Gastrocnemius medialis (tissue), 4 donors: ENCODE measurements around the gene NKX3-2. TPM values are rescaled to one million over a fixed set of nuclear protein-coding genes. Genes with fewer than 3 reads are reported as not detected.

Source experiments
- ATAC-seq, 2 donors: fragments of 150-250 bp; one replicate each; pipeline ENCODE4 v1.9.1; 2016
- DNase-seq, 2 donors: peaks; one replicate each; pipeline ENCODE4 v3.0.0-alpha.2; 2019
- H3K27ac ChIP-seq, 4 donors: fragments of 200-600 bp; sonication (generic); 1 replicate in 1 of 4; 2 replicates in 3 of 4; pipeline ENCODE4 v1.5.1; 2016 to 2018; ENCODE audit warnings: mild to moderate bottlenecking in 2 of 4, moderate library complexity in 1 of 4
- H3K27me3 ChIP-seq, 3 donors: fragments of 200-600 bp; sonication (generic) in 2 of 3; 1 replicate in 1 of 3; 2 replicates in 2 of 3; pipeline versions ENCODE4 v1.5.1 to v1.6.0; 2016 to 2019; ENCODE audit warnings: mild to moderate bottlenecking in 1 of 3, moderate library complexity in 1 of 3
- H3K36me3 ChIP-seq, 2 donors: fragments of 200-600 bp; sonication (generic) in 1 of 2; one replicate each; pipeline ENCODE4 v1.5.1; 2017 to 2018
- H3K4me1 ChIP-seq, 2 donors: fragments of 200-600 bp; sonication (generic) in 1 of 2; one replicate each; pipeline ENCODE4 v1.5.1; 2016 to 2017; ENCODE audit warnings: mild to moderate bottlenecking in 2 of 2
- H3K4me3 ChIP-seq, 4 donors: fragments of 200-600 bp; sonication (generic) in 3 of 4; 1 replicate in 1 of 4; 2 replicates in 3 of 4; pipeline ENCODE4 v1.5.1; 2016 to 2019; ENCODE audit warnings: mild to moderate bottlenecking in 2 of 4
- H3K9me3 ChIP-seq, 3 donors: fragments of 200-600 bp; sonication (generic) in 2 of 3; 1 replicate in 1 of 3; 2 replicates in 2 of 3; pipeline ENCODE4 v1.5.1; 2016 to 2019
- CTCF ChIP-seq, 5 experiments: fragments of 450-650 bp in 3 of 5; fragments of 200-600 bp in 2 of 5; sonication (generic) in 2 of 5; IDR thresholded peaks in 4 of 5; conservative IDR thresholded peaks in 1 of 5; 1 replicate in 4 of 5; 2 replicates in 1 of 5; pipeline ENCODE4 v1.5.1; 2016 to 2019; ENCODE audit warnings: antibody characterized with exemption in 5 of 5, mild to moderate bottlenecking in 3 of 5, moderate library complexity in 3 of 5
- POLR2A ChIP-seq, 2 donors: fragments of 450-650 bp; IDR thresholded peaks; one replicate each; pipeline ENCODE4 v1.6.1; 2017; ENCODE audit warnings: antibody characterized with exemption in 2 of 2, mild to moderate bottlenecking in 2 of 2, moderate library complexity in 2 of 2
- in situ Hi-C, 4 donors: fragments of 200-750 bp; cut with MboI; loops; one replicate each; pipeline versions ENCODE4 v1.15.0 to v1.8.0; 2017; ENCODE audit warnings: low sequenced_read_pairs in 4 of 4
- intact Hi-C: fragments of 100-400 bp; cut with DNase I; formaldehyde crosslinking; loops from one replicate; pipeline ENCODE4 v1.15.1; 2023; ENCODE audit warnings: low total_unique reads
- total RNA-seq, 4 donors: library from RNA; depleted of rRNA; stranded (reverse); fragments of >200 nt; gene quantifications; one replicate each; pipeline versions ENCODE4 v1.1.0 to v1.2.3, GENCODE V29; 2016

The NKX3-2 gene
- total RNA-seq, 4 donors from 2014 or later, result not detected

GRCh38 chr4:13521047-13521446, 23.3 kb downstream of the NKX3-2 start:
- no peaks in the 10 kb centered on the region for H3K36me3 ChIP-seq
- peaks cover 0 to 14% (median 3%) of the 10 kb centered on the region in 3 donors for H3K9me3 ChIP-seq
- intact Hi-C loops, result no loop called here
- ATAC-seq (no peak), DNase-seq (no peak)
- in situ Hi-C loops, result no loop called here
- H3K4me1 ChIP-seq, result peaks cover 0 to 12% of the 10 kb centered on the region in 2 donors
- peaks cover 53 to 65% (median 62%) of the 10 kb centered on the region in 3 donors for H3K27me3 ChIP-seq
- no peak overlapping the region for H3K4me3 ChIP-seq
- H3K27ac ChIP-seq, result no peak overlapping the region
- TF ChIP-seq POLR2A (IDR thresholded peaks at IDR 0.05), result no peak
- TF ChIP-seq CTCF (IDR thresholded peaks at IDR 0.05 in 4 of 5, conservative IDR thresholded peaks at IDR 0.05 in 1 of 5), result no peak

- no peak for ATAC-seq
- Histone ChIP-seq H3K27me3 (peaks cover 6 to 24% (median 18%) of the 10 kb centered on the region in 3 donors), H3K4me1 (no peaks in the 10 kb centered on the region), H3K4me3 (no peak overlapping the region), H3K9me3 (no peaks in the 10 kb centered on the region), H3K27ac (no peak overlapping the region), H3K36me3 (no peaks in the 10 kb centered on the region)
- TF ChIP-seq POLR2A (IDR thresholded peaks at IDR 0.05) (no peak), CTCF (IDR thresholded peaks at IDR 0.05 in 4 of 5, conservative IDR thresholded peaks at IDR 0.05 in 1 of 5) (no peak)
- intact Hi-C loops, result no loop called here
- no peak for DNase-seq
- in situ Hi-C loops, result no loop called here
Observed at GRCh38 chr4:13516315-13516860, 27.9 kb downstream of the NKX3-2 start.

- Histone ChIP-seq H3K4me1 (no peaks in the 10 kb centered on the region), H3K9me3 (no peaks in the 10 kb centered on the region), H3K36me3 (no peaks in the 10 kb centered on the region), H3K4me3 (no peak overlapping the region), H3K27me3 (peaks cover 0 to 13% (median 9%) of the 10 kb centered on the region in 3 donors), H3K27ac (no peak overlapping the region)
- intact Hi-C loops, result no loop called here
- ATAC-seq (no peak), DNase-seq (no peak)
- no peak for TF ChIP-seq CTCF (IDR thresholded peaks at IDR 0.05 in 4 of 5, conservative IDR thresholded peaks at IDR 0.05 in 1 of 5)
- no peak for TF ChIP-seq POLR2A (IDR thresholded peaks at IDR 0.05)
- in situ Hi-C loops, result no loop called here
Observed at GRCh38 chr4:13515268-13515667, 29.0 kb downstream of the NKX3-2 start.

- DNase-seq (no peak), ATAC-seq (no peak)
- H3K4me3 ChIP-seq, result no peak overlapping the region
- in situ Hi-C loops (no loop called here), intact Hi-C loops (no loop called here)
- TF ChIP-seq POLR2A (IDR thresholded peaks at IDR 0.05) (no peak), CTCF (IDR thresholded peaks at IDR 0.05 in 4 of 5, conservative IDR thresholded peaks at IDR 0.05 in 1 of 5) (no peak)
- no peak overlapping the region for H3K27ac ChIP-seq
- no peaks in the 10 kb centered on the region for H3K9me3 ChIP-seq
- H3K36me3 ChIP-seq, result no peaks in the 10 kb centered on the region
- H3K4me1 ChIP-seq, result no peaks in the 10 kb centered on the region
- peaks cover 0 to 8% (median 6%) of the 10 kb centered on the region in 3 donors for H3K27me3 ChIP-seq
Observed at GRCh38 chr4:13514722-13515121, 29.6 kb downstream of the NKX3-2 start.

- Histone ChIP-seq H3K4me1 (no peaks in the 10 kb centered on the region), H3K4me3 (no peak overlapping the region), H3K36me3 (no peaks in the 10 kb centered on the region), H3K9me3 (no peaks in the 10 kb centered on the region), H3K27me3 (peaks cover 0 to 3% (median 0%) of the 10 kb centered on the region in 3 donors), H3K27ac (no peak overlapping the region)
- TF ChIP-seq CTCF (IDR thresholded peaks at IDR 0.05 in 4 of 5, conservative IDR thresholded peaks at IDR 0.05 in 1 of 5), result no peak
- no peak for TF ChIP-seq POLR2A (IDR thresholded peaks at IDR 0.05)
- in situ Hi-C loops (no loop called here), intact Hi-C loops (no loop called here)
- ATAC-seq (no peak), DNase-seq (no peak)
Observed at GRCh38 chr4:13511101-13511500, 33.2 kb downstream of the NKX3-2 start.
